ENCODE data around the gene TBC1D24. TPM values are rescaled to one million over a fixed set of nuclear protein-coding genes. Genes with fewer than 3 reads are reported as not detected.

The TBC1D24 gene
- total RNA-seq, 1 donor from 2014 or later: 25.0 TPM

DNA sequence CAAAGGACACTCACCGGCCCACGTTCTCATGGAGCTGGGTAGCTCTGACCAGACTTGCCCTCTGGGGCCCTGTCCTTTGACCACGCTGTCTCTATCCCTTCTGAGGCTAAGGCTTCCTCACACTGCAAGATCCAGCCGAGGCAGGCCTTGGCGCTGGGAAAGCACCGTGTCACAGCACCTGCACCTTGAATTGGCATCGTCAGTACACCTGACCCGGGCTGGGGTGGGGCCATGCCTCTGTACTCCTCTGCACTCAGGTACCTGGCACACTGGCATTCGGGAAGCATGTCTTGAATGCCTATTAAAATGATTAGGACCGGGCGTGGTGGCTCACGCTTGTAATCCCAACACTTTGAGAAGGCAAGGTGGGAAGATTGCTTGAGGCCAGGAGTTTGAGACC lies 6.0 kb downstream of the TBC1D24 start:
- Mint-ChIP-seq H3K27ac (no peak overlapping the region), H3K9me3 (no peaks in the 10 kb centered on the region), H3K4me3 (no peak overlapping the region), H3K36me3 (no peaks in the 10 kb centered on the region), H3K27me3 (ENCODE audit: low read depth) (peaks cover 3% of the 10 kb centered on the region), H3K4me1 (peaks cover 17% of the 10 kb centered on the region)
- TF ChIP-seq, protein P1, sequence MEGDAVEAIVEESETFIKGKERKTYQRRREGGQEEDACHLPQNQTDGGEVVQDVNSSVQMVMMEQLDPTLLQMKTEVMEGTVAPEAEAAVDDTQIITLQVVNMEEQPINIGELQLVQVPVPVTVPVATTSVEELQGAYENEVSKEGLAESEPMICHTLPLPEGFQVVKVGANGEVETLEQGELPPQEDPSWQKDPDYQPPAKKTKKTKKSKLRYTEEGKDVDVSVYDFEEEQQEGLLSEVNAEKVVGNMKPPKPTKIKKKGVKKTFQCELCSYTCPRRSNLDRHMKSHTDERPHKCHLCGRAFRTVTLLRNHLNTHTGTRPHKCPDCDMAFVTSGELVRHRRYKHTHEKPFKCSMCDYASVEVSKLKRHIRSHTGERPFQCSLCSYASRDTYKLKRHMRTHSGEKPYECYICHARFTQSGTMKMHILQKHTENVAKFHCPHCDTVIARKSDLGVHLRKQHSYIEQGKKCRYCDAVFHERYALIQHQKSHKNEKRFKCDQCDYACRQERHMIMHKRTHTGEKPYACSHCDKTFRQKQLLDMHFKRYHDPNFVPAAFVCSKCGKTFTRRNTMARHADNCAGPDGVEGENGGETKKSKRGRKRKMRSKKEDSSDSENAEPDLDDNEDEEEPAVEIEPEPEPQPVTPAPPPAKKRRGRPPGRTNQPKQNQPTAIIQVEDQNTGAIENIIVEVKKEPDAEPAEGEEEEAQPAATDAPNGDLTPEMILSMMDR (IDR thresholded peaks at IDR 0.05; ENCODE audit: unreplicated experiment): no peak
- DNase-seq (ENCODE audit: low spot score in 2 of 2, unreplicated experiment in 2 of 2): no peak

DNA sequence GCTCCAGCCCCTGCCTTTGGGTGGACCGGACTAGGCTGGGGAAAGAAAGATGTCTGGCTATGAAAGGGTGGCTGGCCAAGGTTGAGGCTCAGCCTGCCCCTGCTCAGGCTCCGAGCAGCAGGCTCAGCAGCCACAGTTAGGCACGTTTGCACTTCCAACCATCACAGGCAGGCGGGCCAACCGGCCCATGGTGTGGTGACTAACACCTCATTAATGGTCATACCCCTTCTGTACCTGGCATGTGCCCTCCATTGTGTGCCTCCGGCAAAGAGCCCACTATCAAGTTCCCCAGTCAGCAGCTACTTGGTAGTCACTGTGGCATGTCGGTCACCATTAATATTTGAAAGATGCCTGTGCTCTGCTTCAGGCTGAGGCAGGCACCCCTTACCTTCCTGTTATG lies 6.7 kb downstream of the TBC1D24 start:
- H3K4me1 Mint-ChIP-seq: peaks cover 15% of the 10 kb centered on the region
- no peak for DNase-seq (ENCODE audit: low spot score in 2 of 2, unreplicated experiment in 2 of 2)
- H3K36me3 Mint-ChIP-seq: no peaks in the 10 kb centered on the region
- TF ChIP-seq, protein P1 (IDR thresholded peaks at IDR 0.05; ENCODE audit: unreplicated experiment): no peak
- no peaks in the 10 kb centered on the region for H3K9me3 Mint-ChIP-seq
- no peak overlapping the region for H3K27ac Mint-ChIP-seq
- peaks cover 3% of the 10 kb centered on the region for H3K27me3 Mint-ChIP-seq (ENCODE audit: low read depth)
- H3K4me3 Mint-ChIP-seq: no peak overlapping the region

DNA sequence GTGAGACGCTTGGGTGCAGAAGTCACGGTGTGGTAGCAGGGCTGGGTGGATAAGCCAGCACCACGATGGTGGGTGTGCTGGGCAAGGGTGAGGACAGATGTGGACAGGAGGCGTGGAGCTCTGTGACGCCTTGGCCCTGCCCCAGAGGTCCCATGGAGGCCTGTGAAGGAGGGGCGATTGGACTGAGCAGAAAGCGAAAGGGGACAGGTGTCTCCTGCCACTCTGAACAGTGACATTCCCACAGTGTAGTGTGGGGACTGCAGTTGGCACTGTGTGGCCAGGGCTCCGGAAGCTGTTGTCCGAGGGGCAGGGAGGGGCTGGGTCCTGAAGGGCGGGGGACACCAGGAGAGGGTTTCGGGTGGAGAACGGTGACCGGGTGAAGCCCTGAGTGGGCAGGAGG lies 7.3 kb downstream of the TBC1D24 start:
- peaks cover 21% of the 10 kb centered on the region for H3K4me1 Mint-ChIP-seq
- no peak overlapping the region for H3K27ac Mint-ChIP-seq
- TF ChIP-seq, protein P1 (IDR thresholded peaks at IDR 0.05; ENCODE audit: unreplicated experiment): no peak
- no peaks in the 10 kb centered on the region for H3K9me3 Mint-ChIP-seq
- peak in 1 of 2 experiments; percentile 18 for DNase-seq (ENCODE audit: low spot score in 2 of 2, unreplicated experiment in 2 of 2)
- no peaks in the 10 kb centered on the region for H3K36me3 Mint-ChIP-seq
- H3K27me3 Mint-ChIP-seq (ENCODE audit: low read depth): peaks cover 3% of the 10 kb centered on the region
- no peak overlapping the region for H3K4me3 Mint-ChIP-seq

DNA sequence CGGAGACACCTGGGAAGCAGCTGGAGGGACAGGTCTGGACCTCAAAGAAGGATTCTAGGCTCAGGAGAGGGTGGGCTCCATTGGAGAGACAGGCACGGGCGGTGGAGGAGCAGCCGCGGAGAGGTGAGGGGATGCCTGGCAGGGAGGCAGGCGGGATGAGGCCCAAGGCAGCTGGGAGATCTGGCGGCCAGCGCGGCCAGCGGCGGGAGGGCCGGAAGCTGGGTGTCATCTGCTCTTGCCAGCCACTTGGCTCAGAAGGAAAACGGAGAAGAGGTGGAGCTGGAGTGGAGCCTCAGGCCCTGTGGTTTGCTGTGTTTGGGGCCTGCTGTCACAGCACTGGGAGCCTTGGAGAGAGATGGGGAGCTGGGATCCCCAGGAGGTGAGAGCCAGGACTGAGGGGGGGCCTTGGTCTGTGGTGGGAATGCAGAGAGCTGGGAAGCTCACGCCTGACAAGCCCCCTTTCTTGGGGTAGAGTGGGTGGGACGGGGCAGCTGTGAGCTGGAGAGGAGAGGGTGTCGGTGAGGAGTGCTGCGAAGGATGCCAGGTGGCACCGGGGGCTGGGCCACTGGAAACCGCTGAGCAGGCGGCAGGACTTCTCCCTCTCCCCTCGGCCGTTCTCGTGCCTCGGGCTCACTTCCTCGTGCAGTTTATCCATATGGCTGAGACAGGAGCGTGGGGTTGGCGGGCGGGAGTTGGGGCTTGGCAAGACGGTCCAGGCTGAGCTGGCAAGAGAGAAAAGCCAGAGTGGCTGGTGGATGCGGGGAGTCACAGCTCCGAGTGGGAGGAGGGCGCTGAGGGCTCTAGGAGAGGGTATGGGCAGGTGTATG lies 8.0 kb downstream of the TBC1D24 start:
- H3K27ac Mint-ChIP-seq: no peak overlapping the region
- no peak overlapping the region for H3K4me3 Mint-ChIP-seq
- H3K27me3 Mint-ChIP-seq (ENCODE audit: low read depth): no peaks in the 10 kb centered on the region
- H3K4me1 Mint-ChIP-seq: peaks cover 22% of the 10 kb centered on the region
- H3K36me3 Mint-ChIP-seq: no peaks in the 10 kb centered on the region
- DNase-seq (ENCODE audit: low spot score in 2 of 2, unreplicated experiment in 2 of 2): no peak
- H3K9me3 Mint-ChIP-seq: no peaks in the 10 kb centered on the region
- TF ChIP-seq, protein P1 (IDR thresholded peaks at IDR 0.05; ENCODE audit: unreplicated experiment): no peak

DNA sequence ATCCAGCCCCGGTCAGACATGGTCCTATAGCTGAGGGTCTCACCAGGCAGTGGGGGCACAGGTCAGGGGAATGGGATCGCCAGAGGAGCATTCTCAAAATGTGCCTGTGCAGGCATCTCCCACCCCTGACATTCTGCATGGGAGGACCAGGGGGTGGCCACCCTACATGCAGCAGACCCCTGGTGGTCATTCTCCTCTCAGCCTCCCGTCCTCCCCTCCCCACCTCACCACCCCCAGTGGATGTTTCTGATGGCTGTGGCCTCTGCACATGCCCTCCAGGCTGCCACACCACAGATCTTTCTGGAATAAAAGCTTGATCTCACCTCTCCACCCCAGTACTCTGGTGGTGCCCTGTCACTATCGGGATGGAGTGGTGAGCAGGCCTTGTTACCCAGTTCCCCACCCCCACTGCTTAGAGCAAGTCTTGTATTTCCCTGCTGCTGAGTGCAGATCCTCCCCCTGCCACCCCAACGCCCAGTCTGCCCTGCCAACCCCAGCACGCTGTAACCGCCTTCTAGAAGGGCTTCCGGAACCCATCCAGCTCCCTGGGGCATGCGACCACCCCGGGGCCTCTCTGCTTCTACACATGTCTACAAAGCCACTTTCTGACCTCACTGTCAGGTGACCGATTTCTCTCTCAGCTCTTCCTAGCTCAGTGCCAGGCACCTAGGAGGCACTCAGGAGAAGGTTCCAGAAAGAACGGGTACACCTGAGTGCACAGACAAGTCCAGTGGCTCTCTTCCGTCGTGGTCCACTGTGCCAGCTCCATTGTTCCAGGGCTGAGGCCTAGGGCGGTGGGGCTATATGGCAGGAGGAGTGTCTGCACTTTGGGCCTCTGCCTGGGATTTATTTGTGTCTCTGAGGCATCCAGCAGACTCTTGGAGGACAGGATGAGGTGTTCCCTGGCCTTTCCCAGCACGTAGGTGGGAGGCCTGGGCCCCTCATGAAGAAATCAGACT lies 9.3 kb downstream of the TBC1D24 start:
- TF ChIP-seq, protein P1 (IDR thresholded peaks at IDR 0.05; ENCODE audit: unreplicated experiment): no peak
- DNase-seq (ENCODE audit: low spot score in 2 of 2, unreplicated experiment in 2 of 2): no peak
- H3K4me1 Mint-ChIP-seq: peaks cover 25% of the 10 kb centered on the region
- H3K36me3 Mint-ChIP-seq: no peaks in the 10 kb centered on the region
- no peaks in the 10 kb centered on the region for H3K27me3 Mint-ChIP-seq (ENCODE audit: low read depth)
- H3K9me3 Mint-ChIP-seq: no peaks in the 10 kb centered on the region
- H3K27ac Mint-ChIP-seq: no peak overlapping the region
- H3K4me3 Mint-ChIP-seq: no peak overlapping the region

All from mesothelial cell of epicardium (in vitro differentiated cells).